Fibroblast of lung (primary cell): ENCODE measurements around the gene PSAT1. TPM values are rescaled to one million over a fixed set of nuclear protein-coding genes. Genes with fewer than 3 reads are reported as not detected.

Experiments used
- DNase-seq, 2 donors: peaks; one replicate each; pipeline versions ENCODE4 v3.0.0 to v3.0.0-alpha.2; 2010; ENCODE audit warnings: low read depth in 2 of 2
- H2AFZ ChIP-seq: 2 replicates; pipeline ENCODE4 v1.5.1; 2012; ENCODE audit warnings: low read length, control low read depth, inconsistent platforms
- H3K27ac ChIP-seq: 2 replicates; pipeline ENCODE4 v1.5.1; 2011; ENCODE audit warnings: low read length, control low read depth; ENCODE audit not compliant: insufficient read depth
- H3K27me3 ChIP-seq: 2 replicates; pipeline ENCODE4 v1.5.1; 2011; ENCODE audit warnings: mild to moderate bottlenecking, low read length; ENCODE audit not compliant: control insufficient read depth, insufficient read depth
- H3K36me3 ChIP-seq: 2 replicates; pipeline ENCODE4 v1.5.1; 2011; ENCODE audit warnings: low read length; ENCODE audit not compliant: control insufficient read depth, insufficient read depth
- H3K4me1 ChIP-seq: 2 replicates; pipeline ENCODE4 v1.5.1; 2011; ENCODE audit warnings: low read length; ENCODE audit not compliant: control insufficient read depth, insufficient read depth; ENCODE audit errors: extremely low read depth
- H3K4me2 ChIP-seq: 2 replicates; pipeline ENCODE4 v1.5.1; 2011; ENCODE audit warnings: low read length, control low read depth; ENCODE audit not compliant: insufficient read depth; ENCODE audit errors: extremely low read depth
- H3K4me3 ChIP-seq, 4 experiments: fragments of 200-600 bp in 1 of 4; sonication (generic) in 1 of 4; replicated peaks in 1 of 4; 2 replicates each; pipeline ENCODE4 v1.5.1; 2011 to 2016; ENCODE audit warnings: low read length in 4 of 4, low read depth in 3 of 4, mild to moderate bottlenecking in 3 of 4, control low read depth in 2 of 4, inconsistent platforms in 1 of 4, mixed read lengths in 1 of 4; ENCODE audit not compliant: insufficient read depth in 1 of 4; ENCODE audit errors: control extremely low read depth in 1 of 4
- H3K79me2 ChIP-seq: 2 replicates; pipeline ENCODE4 v1.5.1; 2012; ENCODE audit warnings: mild to moderate bottlenecking, low read length, inconsistent platforms; ENCODE audit not compliant: control insufficient read depth, insufficient read depth
- H3K9ac ChIP-seq: 2 replicates; pipeline ENCODE4 v1.5.1; 2011; ENCODE audit warnings: mild to moderate bottlenecking, low read length, control low read depth; ENCODE audit not compliant: insufficient read depth
- H3K9me3 ChIP-seq: 2 replicates; pipeline ENCODE4 v1.5.1; 2012; ENCODE audit warnings: low read depth, low read length; ENCODE audit not compliant: control insufficient read depth, insufficient read depth
- H4K20me1 ChIP-seq: 2 replicates; pipeline ENCODE4 v1.5.1; 2011; ENCODE audit warnings: low read length; ENCODE audit not compliant: control insufficient read depth, insufficient read depth; ENCODE audit errors: extremely low read depth
- CTCF ChIP-seq, 2 donors: IDR thresholded peaks in 1 of 2; conservative IDR thresholded peaks in 1 of 2; 1 replicate in 1 of 2; 2 replicates in 1 of 2; pipeline ENCODE4 v1.5.1; 2011 to 2012; ENCODE audit warnings: low read length in 2 of 2, control low read depth in 1 of 2, inconsistent platforms in 1 of 2, low read depth in 1 of 2, mild to moderate bottlenecking in 1 of 2
- EZH2 ChIP-seq: IDR thresholded peaks from 2 replicates; pipeline ENCODE4 v1.5.1; 2012; ENCODE audit warnings: low read length, control low read depth, mild to moderate bottlenecking; ENCODE audit errors: missing control alignments
- polyA plus RNA-seq, 2 donors: library from polyadenylated mRNA; depleted of rRNA in 1 of 2; stranded (reverse) in 1 of 2; unstranded in 1 of 2; fragments of >200 nt; gene quantifications; 2 replicates each; pipeline ENCODE4 v1.2.1, GENCODE V29; 2011 to 2012; ENCODE audit warnings: missing spikeins in 1 of 2
- total RNA-seq: library from RNA; depleted of rRNA; stranded (reverse); fragments of >200 nt; gene quantifications from 2 replicates; pipeline ENCODE4 v1.2.1, GENCODE V29; 2014

PSAT1 gene
- total and polyA plus RNA-seq, 2 donors (not counting 1 experiment from before 2014, with no cell fraction given), result 74.6 to 115 TPM

DNA sequence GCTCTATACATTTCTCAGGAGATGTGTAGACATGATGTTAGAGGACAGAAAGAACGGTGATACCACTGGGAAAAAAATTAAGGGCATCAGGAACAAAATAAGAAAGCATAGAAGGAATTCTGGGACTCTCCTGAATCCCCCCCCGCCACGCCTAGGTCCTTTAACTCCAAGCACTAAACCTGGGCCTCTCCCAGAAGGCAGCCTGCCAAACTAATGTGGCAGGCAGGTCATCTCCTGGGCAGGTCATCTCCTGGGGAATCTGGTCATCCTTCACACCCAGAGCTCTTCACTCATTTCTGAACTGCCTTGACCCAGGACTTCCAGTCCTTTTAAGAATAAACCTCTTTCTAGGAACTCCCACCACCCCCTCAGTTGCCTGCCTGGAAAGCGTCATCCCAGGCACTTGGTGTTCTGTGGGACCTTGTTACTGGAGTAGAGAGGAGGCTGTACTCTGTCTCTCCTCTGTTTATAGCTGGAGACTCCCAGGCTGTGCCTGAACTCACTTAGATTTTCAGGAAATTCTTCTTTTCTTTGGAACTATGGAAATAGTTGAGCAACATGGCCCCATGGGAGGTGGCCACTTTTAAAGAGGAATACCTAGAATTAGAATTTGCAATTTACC is 24.1 kb downstream of the PSAT1 start:
- TF ChIP-seq CTCF (conservative IDR thresholded peaks at IDR 0.05 in 1 of 2, IDR thresholded peaks at IDR 0.05 in 1 of 2; ENCODE audit: low read depth in 1 of 2, low read length in 2 of 2) (no peak), EZH2 (no peak)
- Histone ChIP-seq H3K36me3 (no peaks in the 10 kb centered on the region), H3K4me3 (no peak overlapping the region)

GRCh38 chr9:78321505-78321904 is 24.6 kb downstream of the PSAT1 start:
- Histone ChIP-seq H4K20me1 (no peaks in the 10 kb centered on the region), H3K9ac (no peak overlapping the region), H3K4me2 (no peak overlapping the region), H3K4me1 (no peaks in the 10 kb centered on the region), H3K79me2 (no peaks in the 10 kb centered on the region), H2AFZ (no peak overlapping the region), H3K4me3 (no peak overlapping the region), H3K9me3 (no peaks in the 10 kb centered on the region), H3K27me3 (no peaks in the 10 kb centered on the region), H3K27ac (no peak overlapping the region), H3K36me3 (no peaks in the 10 kb centered on the region)
- TF ChIP-seq CTCF (conservative IDR thresholded peaks at IDR 0.05 in 1 of 2, IDR thresholded peaks at IDR 0.05 in 1 of 2; ENCODE audit: low read depth in 1 of 2, low read length in 2 of 2), result no peak
- TF ChIP-seq EZH2, result no peak
- no peak for DNase-seq

More for the DNA sequence above, 24.1 kb downstream of the PSAT1 start:
- Histone ChIP-seq H3K79me2 (no peaks in the 10 kb centered on the region), H4K20me1 (no peaks in the 10 kb centered on the region), H3K27me3 (no peaks in the 10 kb centered on the region), H3K9ac (no peak overlapping the region), H3K4me2 (no peak overlapping the region), H2AFZ (no peak overlapping the region), H3K9me3 (no peaks in the 10 kb centered on the region), H3K4me1 (no peaks in the 10 kb centered on the region), H3K27ac (no peak overlapping the region)
- no peak for DNase-seq

GRCh38 chr9:78324068-78324650 is 27.2 kb downstream of the PSAT1 start:
- Histone ChIP-seq H3K4me2 (no peak overlapping the region), H3K4me1 (no peaks in the 10 kb centered on the region), H3K27me3 (no peaks in the 10 kb centered on the region), H2AFZ (no peak overlapping the region), H3K4me3 (no peak overlapping the region), H3K79me2 (no peaks in the 10 kb centered on the region), H3K9ac (no peak overlapping the region), H4K20me1 (no peaks in the 10 kb centered on the region), H3K36me3 (no peaks in the 10 kb centered on the region), H3K9me3 (no peaks in the 10 kb centered on the region), H3K27ac (no peak overlapping the region)
- no peak for DNase-seq
- TF ChIP-seq EZH2 (no peak), CTCF (conservative IDR thresholded peaks at IDR 0.05 in 1 of 2, IDR thresholded peaks at IDR 0.05 in 1 of 2; ENCODE audit: low read depth in 1 of 2, low read length in 2 of 2) (no peak)
